Neural cell (in vitro differentiated cells): ENCODE measurements around the gene TAF1A. TPM values are rescaled to one million over a fixed set of nuclear protein-coding genes. Genes with fewer than 3 reads are reported as not detected.

Experiments used
- H2AFZ ChIP-seq: fragments of 200-600, 300-800 bp; sonication (generic), shearing (Covaris generic); 2 replicates; pipeline ENCODE4 v1.6.0; 2014; ENCODE audit warnings: low read depth, mild to moderate bottlenecking, antibody characterized with exemption, low read length, moderate library complexity
- H3F3A ChIP-seq: fragments of 200-600 bp; shearing (Covaris generic); 2 replicates; pipeline ENCODE4 v1.6.1; 2016; ENCODE audit warnings: mild to moderate bottlenecking, moderate library complexity, mixed read lengths, antibody characterized with exemption, low read length; ENCODE audit not compliant: insufficient read depth, poor library complexity, severe bottlenecking
- H3K27ac ChIP-seq: fragments of 200-600, 300-800 bp; sonication (generic), shearing (Covaris generic); 2 replicates; pipeline ENCODE4 v1.5.1; 2014; ENCODE audit warnings: mild to moderate bottlenecking, low read length, moderate library complexity
- H3K27me3 ChIP-seq: fragments of 300-800, 200-600 bp; sonication (generic), shearing (Covaris generic); 2 replicates; pipeline ENCODE4 v1.6.0; 2014; ENCODE audit warnings: mild to moderate bottlenecking, low read depth, low read length, moderate library complexity; ENCODE audit not compliant: insufficient read depth
- H3K36me3 ChIP-seq: fragments of 300-800, 200-600 bp; sonication (generic), shearing (Covaris generic); 2 replicates; pipeline ENCODE4 v1.5.1; 2014; ENCODE audit warnings: mild to moderate bottlenecking, antibody characterized with exemption, low read length, moderate library complexity; ENCODE audit not compliant: insufficient read depth
- H3K4me2 ChIP-seq: fragments of 300-800, 200-600 bp; sonication (generic), shearing (Covaris generic); 2 replicates; pipeline ENCODE4 v1.6.0; 2014; ENCODE audit warnings: mild to moderate bottlenecking, low read length
- H3K4me3 ChIP-seq: fragments of 300-800, 200-600 bp; sonication (generic), shearing (Covaris generic); 2 replicates; pipeline ENCODE4 v1.5.1; 2014; ENCODE audit warnings: mild to moderate bottlenecking, low read length, moderate library complexity
- H3K79me2 ChIP-seq: fragments of 200-600 bp; shearing (Covaris generic); replicated peaks from 2 replicates; pipeline ENCODE4 v1.6.0; 2014; ENCODE audit warnings: mild to moderate bottlenecking, low read length, moderate library complexity; ENCODE audit not compliant: insufficient read depth
- H3K9ac ChIP-seq: fragments of 300-800, 200-600 bp; sonication (generic), shearing (Covaris generic); 2 replicates; pipeline ENCODE4 v1.6.1; 2016; ENCODE audit warnings: mild to moderate bottlenecking, low read length, mixed read lengths
- H3K9me2 ChIP-seq: fragments of 200-600 bp; shearing (Covaris generic); 2 replicates; pipeline ENCODE4 v1.6.1; 2016; ENCODE audit warnings: mild to moderate bottlenecking, low read length, mixed read lengths; ENCODE audit not compliant: insufficient read depth
- H3K9me3 ChIP-seq: fragments of 200-600, 300-800 bp; sonication (generic), shearing (Covaris generic); 2 replicates; pipeline ENCODE4 v1.6.1; 2016; ENCODE audit warnings: mild to moderate bottlenecking, mixed run types, low read length, moderate library complexity, mixed read lengths
- H4K20me1 ChIP-seq: fragments of 200-600 bp; shearing (Covaris generic); 2 replicates; pipeline ENCODE4 v1.6.1; 2016; ENCODE audit warnings: mild to moderate bottlenecking, mixed run types; ENCODE audit not compliant: insufficient read depth
- CTCF ChIP-seq: fragments of 450-650 bp; IDR thresholded peaks from 2 replicates; pipeline ENCODE4 v1.5.1; 2014; ENCODE audit warnings: antibody characterized with exemption, mild to moderate bottlenecking, moderate library complexity; ENCODE audit not compliant: poor library complexity, severe bottlenecking
- MXI1 ChIP-seq: fragments of 450-650 bp; conservative IDR thresholded peaks from 2 replicates; pipeline ENCODE4 v1.6.1; 2014; ENCODE audit warnings: antibody characterized with exemption, mild to moderate bottlenecking; ENCODE audit not compliant: poor library complexity, severe bottlenecking
- POLR2AphosphoS5 ChIP-seq: IDR thresholded peaks from 2 replicates; pipeline ENCODE4 v1.6.1; 2012
- RAD21 ChIP-seq: fragments of 450-650 bp; conservative IDR thresholded peaks from 2 replicates; pipeline ENCODE4 v1.6.1; 2014; ENCODE audit warnings: antibody characterized with exemption, mild to moderate bottlenecking, moderate library complexity
- REST ChIP-seq: IDR thresholded peaks from 2 replicates; pipeline ENCODE4 v1.6.1; 2012; ENCODE audit warnings: borderline replicate concordance
- TAF1 ChIP-seq: IDR thresholded peaks from 2 replicates; pipeline ENCODE4 v1.6.1; 2012; ENCODE audit warnings: low read depth
- polyA plus RNA-seq: library from polyadenylated mRNA; depleted of rRNA; stranded (reverse); fragments of >200 nt; gene quantifications from 2 replicates; pipeline ENCODE4 v1.2.3, GENCODE V29; 2014

The TAF1A gene
- polyA plus RNA-seq, 1 donor from 2014 or later, result 25.5 TPM

- Histone ChIP-seq H3K9me3 (no peaks in the 10 kb centered on the region), H3K36me3 (no peaks in the 10 kb centered on the region), H3K9me2 (no peaks in the 10 kb centered on the region), H2AFZ (no peak overlapping the region), H3K27ac (no peak overlapping the region), H3K4me2 (no peak overlapping the region), H4K20me1 (no peaks in the 10 kb centered on the region), H3F3A (no peaks in the 10 kb centered on the region), H3K9ac (no peak overlapping the region), H3K4me3 (no peak overlapping the region), H3K79me2 (peaks cover 15% of the 10 kb centered on the region), H3K27me3 (no peaks in the 10 kb centered on the region)
- TF ChIP-seq MXI1, result no peak
- no peak for TF ChIP-seq RAD21
- no peak for TF ChIP-seq CTCF
- no peak for TF ChIP-seq REST
Measured at GRCh38 chr1:222624214-222624613, 34.5 kb upstream of the TAF1A start.

- no peaks in the 10 kb centered on the region for H3K36me3 ChIP-seq
- no peak overlapping the region for H3K4me2 ChIP-seq
- H3F3A ChIP-seq, result no peaks in the 10 kb centered on the region
- H3K9me2 ChIP-seq, result no peaks in the 10 kb centered on the region
- H4K20me1 ChIP-seq, result no peaks in the 10 kb centered on the region
- H3K27ac ChIP-seq, result no peak overlapping the region
- TF ChIP-seq TAF1 (no peak), POLR2AphosphoS5 (no peak), REST (no peak), MXI1 (no peak)
- no peak overlapping the region for H3K9ac ChIP-seq
- H3K79me2 ChIP-seq, result peaks cover 15% of the 10 kb centered on the region
- H2AFZ ChIP-seq, result no peak overlapping the region
- no peaks in the 10 kb centered on the region for H3K27me3 ChIP-seq
- no peaks in the 10 kb centered on the region for H3K9me3 ChIP-seq
- no peak overlapping the region for H3K4me3 ChIP-seq
Measured at GRCh38 chr1:222623458-222623857, 33.7 kb upstream of the TAF1A start.
